GM18502 (cell line): ENCODE data around the gene COQ4.
"Not testable (repeated sequence)": the region's sequence is repeated elsewhere in the genome, so short reads cannot be mapped to it uniquely, and the experiment has no call there.

Source experiments
- ATAC-seq: cut with Tn5 transposase; IDR thresholded peaks from one replicate; pipeline ENCODE4 v1.9.1; 2021; ENCODE audit warnings: mild to moderate bottlenecking; ENCODE audit not compliant: unreplicated experiment, poor library complexity

The COQ4 gene

DNA sequence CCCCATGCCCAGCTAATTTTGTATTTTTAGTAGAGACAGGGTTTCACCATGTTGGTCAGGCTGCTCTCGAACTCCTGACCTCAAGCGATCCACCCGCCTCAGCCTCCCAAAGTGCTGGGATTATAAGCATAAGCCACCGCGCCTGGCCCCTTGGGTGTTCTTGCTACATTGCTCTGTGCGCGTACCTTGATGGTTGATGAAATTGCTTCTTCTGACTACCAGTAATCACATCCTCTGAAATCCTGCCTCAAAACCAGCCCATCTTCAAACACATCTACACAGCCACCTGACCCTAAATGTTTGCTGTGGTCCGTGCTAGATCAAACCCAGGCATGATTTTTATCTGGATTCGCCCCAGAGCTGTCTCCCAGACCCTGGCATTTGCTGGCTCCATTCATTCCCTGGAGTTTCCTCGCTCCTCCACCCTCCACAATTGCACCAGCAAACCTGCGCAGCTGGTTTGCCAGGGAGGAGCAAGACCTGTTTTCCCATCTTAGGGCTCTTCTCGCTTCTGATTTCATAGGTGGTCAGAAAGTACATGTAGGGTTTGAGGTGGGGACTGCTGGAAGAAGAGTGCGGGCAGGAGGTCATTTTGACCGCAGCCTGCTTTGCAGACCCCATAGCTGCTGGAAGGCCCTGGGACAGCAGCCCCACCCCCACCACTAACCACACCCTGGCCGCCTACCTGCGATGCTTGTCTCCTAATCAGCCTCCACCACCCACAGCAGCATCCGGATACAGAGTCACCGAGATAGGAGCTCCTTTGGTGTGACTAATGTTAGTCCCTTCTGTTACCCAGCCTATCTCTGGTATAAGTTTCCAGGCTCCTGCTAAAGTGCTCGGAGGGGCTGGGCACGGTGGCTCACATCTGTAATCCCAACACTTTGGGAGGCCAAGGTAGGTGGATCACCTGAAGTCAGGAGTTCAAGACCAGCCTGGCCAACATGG lies 23.8 kb upstream of the COQ4 start:
- ATAC-seq = no peak

- no peak for ATAC-seq
Measured at GRCh38 chr9:128304136-128304970, 18.3 kb upstream of the COQ4 start.

DNA sequence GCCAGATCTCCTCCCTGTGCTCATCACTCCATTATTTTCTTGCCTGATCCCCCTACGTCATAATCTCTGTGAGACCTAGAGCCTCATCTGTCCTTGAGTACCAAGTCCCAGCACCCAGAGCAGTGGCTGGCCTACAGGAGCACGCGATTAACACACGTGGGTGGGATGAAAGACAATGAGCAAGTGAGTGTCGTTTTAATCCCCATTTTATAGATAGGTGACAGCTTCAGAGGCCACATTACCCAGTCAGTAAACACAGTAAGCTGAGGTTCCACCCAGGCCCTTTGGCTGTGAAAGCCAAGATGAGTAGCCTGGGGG lies 17.7 kb upstream of the COQ4 start:
- ATAC-seq = no peak

- no peak for ATAC-seq
Measured at GRCh38 chr9:128309551-128309950, 13.1 kb upstream of the COQ4 start.

- no peak for ATAC-seq
Measured at GRCh38 chr9:128310461-128310860, 12.2 kb upstream of the COQ4 start.

GRCh38 chr9:128314697-128315096 lies 7.9 kb upstream of the COQ4 start:
- no peak for ATAC-seq

GRCh38 chr9:128316421-128316820 lies 6.2 kb upstream of the COQ4 start:
- ATAC-seq = no peak

- ATAC-seq = no peak
Measured at GRCh38 chr9:128317629-128318028, 5.0 kb upstream of the COQ4 start.

DNA sequence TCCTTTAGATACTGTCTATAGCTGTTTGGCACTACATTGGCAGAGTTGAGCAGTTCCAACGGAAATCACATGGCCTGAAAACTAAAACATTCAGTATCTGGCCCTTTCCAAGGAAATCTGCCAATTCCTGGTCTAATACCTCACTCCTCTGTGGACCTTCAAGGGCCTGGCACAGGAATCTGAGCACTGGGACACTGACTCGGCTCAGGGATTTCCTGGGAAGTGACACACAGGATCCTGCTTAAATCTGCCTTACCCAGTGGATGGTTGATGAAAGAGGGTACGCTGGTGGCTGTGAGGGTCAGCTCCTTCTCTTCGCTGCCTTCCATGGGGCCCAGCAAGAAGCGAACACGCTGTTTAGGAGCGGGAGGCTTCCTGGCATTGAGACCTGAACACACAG lies 1.3 kb upstream of the COQ4 start:
- no peak for ATAC-seq

DNA sequence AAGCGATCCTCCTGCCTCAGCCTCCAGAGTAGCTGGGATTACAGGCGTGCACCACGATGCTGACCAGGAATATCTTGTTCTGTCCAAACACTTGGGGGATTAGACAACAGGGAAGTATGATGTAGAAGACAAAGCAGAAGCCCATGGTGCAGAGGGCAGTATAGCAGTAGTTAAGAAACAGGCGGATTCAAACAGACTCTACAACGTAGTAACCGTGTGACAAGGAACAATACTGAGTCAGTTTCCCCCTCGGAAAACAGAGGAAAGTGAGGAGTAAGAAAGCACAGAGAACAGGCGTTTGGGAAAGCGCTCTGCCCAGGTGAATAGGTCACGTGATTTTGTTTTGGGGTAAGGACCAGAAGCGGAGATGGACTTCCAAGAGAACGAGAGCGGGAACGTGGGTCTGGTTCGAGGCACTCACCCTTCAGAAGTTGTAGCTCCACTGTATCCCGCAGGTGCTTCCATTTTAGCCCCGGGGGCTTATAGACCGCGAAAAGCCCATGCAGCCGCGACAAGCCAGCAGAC lies 698 bp upstream of the COQ4 start:
- peak; percentile 15 for ATAC-seq

- no peak for ATAC-seq
Measured at GRCh38 chr9:128323212-128323730, 632 bp downstream of the COQ4 start.

GRCh38 chr9:128323791-128324190 lies 1.2 kb downstream of the COQ4 start:
- no peak for ATAC-seq

DNA sequence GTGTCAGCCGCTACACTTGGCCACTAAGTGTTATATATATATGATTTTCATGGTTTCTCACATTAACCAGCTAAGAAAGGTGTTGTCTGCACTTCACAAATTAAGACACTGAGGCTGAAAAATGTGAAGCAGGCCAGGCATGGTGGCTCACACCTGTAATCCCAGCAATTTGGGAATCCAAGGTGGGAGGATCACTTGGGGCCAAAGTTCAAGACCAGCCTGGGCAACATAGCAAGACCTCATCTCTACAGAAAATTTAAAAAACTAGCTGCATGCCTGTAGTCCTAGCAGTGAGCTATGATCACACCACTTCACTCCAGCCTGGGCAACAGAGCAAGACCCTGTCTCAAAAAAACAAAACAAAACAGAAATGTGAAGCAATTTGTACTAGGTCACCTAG lies 1.8 kb downstream of the COQ4 start:
- ATAC-seq = no peak

- no peak for ATAC-seq
Measured at GRCh38 chr9:128325629-128326028, 3.0 kb downstream of the COQ4 start.

- ATAC-seq = no peak
Measured at GRCh38 chr9:128333451-128333869, 10.8 kb downstream of the COQ4 start.

- no peak for ATAC-seq
Measured at GRCh38 chr9:128335161-128335560, 12.5 kb downstream of the COQ4 start.

DNA sequence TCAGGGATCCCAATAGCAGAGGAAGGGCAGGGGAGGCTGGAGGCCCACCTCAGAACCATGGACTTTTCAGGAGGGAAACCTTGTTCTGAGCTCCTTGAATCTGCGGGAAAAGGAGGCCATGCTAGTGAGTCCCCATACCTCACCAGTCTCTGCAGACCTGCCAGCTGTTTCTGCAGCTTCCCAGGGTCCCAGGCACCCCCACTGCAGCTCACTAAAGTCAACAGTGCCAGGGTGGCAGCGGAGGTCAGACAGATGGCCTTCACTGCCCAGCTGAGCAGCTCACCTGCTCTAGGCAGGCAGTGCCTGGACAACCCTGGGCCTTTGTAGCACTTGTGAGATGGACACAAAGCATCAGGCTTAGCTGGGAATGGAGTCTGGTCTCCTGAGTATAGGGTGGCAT lies 13.3 kb downstream of the COQ4 start:
- no peak for ATAC-seq

GRCh38 chr9:128337936-128338335 lies 15.3 kb downstream of the COQ4 start:
- no peak for ATAC-seq

DNA sequence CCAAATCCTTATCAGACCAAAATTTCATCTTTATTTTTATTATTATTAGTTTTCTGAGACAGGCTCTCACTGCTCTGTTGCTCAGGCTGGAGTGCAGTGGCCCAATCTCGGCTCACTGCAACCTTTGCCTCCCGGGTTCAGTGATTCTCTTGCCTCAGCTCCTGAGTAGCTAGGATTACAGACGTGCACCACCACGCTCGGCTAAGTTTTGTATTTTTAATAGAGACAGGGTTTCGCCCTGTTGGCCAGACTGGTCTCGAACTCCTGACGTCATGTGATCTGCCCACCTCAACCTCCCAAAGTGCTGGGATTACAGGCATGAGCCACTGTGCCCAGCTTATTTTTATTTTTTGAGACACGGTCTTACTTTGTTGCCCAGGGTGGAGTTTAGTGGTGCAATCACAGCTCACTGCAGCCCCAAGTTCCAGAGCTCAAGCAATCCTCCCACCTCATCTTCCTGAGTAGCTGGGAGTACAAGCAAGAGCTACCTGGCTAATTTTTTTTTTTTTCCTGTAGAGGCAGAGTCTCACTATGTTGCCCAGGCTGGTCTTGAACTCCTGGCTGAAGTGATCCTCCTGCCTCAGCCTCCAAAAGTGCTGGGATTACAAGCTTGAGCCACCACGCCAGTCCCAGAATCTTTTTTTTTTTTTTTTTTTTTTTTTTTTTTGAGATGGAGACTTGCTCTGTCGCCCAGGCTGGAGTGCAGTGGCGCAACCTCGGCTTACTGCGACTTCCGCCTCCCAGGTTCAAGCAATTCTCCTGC lies 16.4 kb downstream of the COQ4 start:
- not testable (repeated sequence) for ATAC-seq
